ENCODE results near the gene PDPK1. TPM values are rescaled to one million over a fixed set of nuclear protein-coding genes. Genes with fewer than 3 reads are reported as not detected.

PDPK1 gene
- total RNA-seq, 1 experiment from 2014 or later = 31.6 TPM

DNA sequence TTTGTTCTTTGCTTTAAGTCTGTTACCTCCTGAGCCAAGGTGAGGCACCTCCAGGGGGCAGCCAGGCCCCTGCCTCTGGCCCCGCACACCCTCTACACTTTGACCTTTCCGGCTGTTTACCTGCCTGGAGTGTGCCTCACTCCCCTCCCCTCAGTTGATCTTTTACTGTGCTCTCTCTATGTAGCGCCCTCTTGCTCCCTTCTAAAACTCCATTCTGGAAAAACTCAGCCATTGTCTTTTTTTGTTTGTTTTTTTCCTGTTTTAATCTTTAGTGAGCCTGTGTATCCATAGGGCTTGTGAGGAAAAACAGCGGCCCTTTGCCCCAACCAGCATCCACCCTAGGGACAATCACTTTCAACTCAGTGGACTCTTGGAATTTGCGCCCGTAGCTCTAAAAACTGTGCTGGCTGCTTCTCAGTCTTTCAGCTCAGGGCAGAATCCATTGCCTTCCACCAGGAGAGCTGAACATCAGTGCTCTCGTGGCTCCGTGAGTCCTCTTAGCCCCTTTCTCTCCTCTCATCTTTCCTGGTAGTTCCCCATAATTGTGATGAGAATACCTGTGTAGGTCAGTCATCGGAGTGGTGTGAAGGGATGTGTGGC is 13.4 kb upstream of the PDPK1 start:
- Histone ChIP-seq H3K4me1 (ENCODE audit: insufficient read depth, low read length, poor library complexity, severe bottlenecking) (peaks cover 8% of the 10 kb centered on the region), H3K27me3 (replicated peaks; ENCODE audit: insufficient read depth, low read depth, low read length, poor library complexity) (no peaks in the 10 kb centered on the region), H3K27ac (ENCODE audit: low read depth, low read length, poor library complexity, severe bottlenecking) (no peak overlapping the region), H3K4me3 (ENCODE audit: low read depth, low read length, poor library complexity, severe bottlenecking) (no peak overlapping the region), H3K9me3 (ENCODE audit: low read depth, low read length, poor library complexity, severe bottlenecking) (no peaks in the 10 kb centered on the region), H3K36me3 (ENCODE audit: insufficient read depth, low read length, poor library complexity, severe bottlenecking) (peaks cover 21% of the 10 kb centered on the region)
- no TSS peak for BruUV-seq (replicated peaks)
- ChIA-PET POLR2A (ENCODE audit: low non-redundant PET) (no interaction called here), CTCF (interaction anchor here (0.5 kb wide), 1 partner anchor 502 kb away, joined by 3 read pairs; no protein-coding TSS in a partner anchor)
- DNase-seq (ENCODE audit: low spot score) = no peak
- intact Hi-C loops (cut with micrococcal nuclease; ENCODE audit: unreplicated experiment) = no loop called here
- TF ChIP-seq EZH2 (IDR thresholded peaks at IDR 0.05; ENCODE audit: borderline replicate concordance, low read depth, low read length, poor library complexity, severe bottlenecking) = no peak
- TF ChIP-seq, protein P1, sequence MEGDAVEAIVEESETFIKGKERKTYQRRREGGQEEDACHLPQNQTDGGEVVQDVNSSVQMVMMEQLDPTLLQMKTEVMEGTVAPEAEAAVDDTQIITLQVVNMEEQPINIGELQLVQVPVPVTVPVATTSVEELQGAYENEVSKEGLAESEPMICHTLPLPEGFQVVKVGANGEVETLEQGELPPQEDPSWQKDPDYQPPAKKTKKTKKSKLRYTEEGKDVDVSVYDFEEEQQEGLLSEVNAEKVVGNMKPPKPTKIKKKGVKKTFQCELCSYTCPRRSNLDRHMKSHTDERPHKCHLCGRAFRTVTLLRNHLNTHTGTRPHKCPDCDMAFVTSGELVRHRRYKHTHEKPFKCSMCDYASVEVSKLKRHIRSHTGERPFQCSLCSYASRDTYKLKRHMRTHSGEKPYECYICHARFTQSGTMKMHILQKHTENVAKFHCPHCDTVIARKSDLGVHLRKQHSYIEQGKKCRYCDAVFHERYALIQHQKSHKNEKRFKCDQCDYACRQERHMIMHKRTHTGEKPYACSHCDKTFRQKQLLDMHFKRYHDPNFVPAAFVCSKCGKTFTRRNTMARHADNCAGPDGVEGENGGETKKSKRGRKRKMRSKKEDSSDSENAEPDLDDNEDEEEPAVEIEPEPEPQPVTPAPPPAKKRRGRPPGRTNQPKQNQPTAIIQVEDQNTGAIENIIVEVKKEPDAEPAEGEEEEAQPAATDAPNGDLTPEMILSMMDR (conservative IDR thresholded peaks at IDR 0.05; ENCODE audit: low read depth, low read length) = no peak

DNA sequence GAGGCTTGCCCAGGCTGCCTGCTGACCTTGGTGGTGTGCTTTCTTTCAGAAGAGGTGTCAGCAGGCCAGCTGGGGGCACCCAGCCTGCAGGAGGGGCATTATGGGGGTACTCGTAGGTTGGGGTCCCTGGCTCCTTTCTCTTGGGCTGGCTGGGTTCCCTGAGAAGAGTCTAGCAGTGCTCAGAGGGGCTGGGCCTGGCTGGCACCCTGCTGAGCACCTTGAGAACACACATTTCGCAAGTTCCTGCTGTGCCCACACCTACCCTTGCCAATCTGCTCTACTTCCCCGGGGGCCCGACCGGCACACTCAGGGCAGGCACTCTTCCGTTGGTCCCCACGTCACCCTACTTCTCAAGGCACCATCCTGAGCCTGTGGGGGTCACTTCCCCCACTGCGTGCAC is 11.7 kb upstream of the PDPK1 start:
- POLR2A ChIA-PET (ENCODE audit: low non-redundant PET) = no interaction called here
- CTCF ChIA-PET = no interaction called here
- Histone ChIP-seq H3K27ac (ENCODE audit: low read depth, low read length, poor library complexity, severe bottlenecking) (no peak overlapping the region), H3K36me3 (ENCODE audit: insufficient read depth, low read length, poor library complexity, severe bottlenecking) (peaks cover 19% of the 10 kb centered on the region), H3K9me3 (ENCODE audit: low read depth, low read length, poor library complexity, severe bottlenecking) (no peaks in the 10 kb centered on the region), H3K27me3 (replicated peaks; ENCODE audit: insufficient read depth, low read depth, low read length, poor library complexity) (no peaks in the 10 kb centered on the region), H3K4me3 (ENCODE audit: low read depth, low read length, poor library complexity, severe bottlenecking) (no peak overlapping the region), H3K4me1 (ENCODE audit: insufficient read depth, low read length, poor library complexity, severe bottlenecking) (peaks cover 5% of the 10 kb centered on the region)
- no TSS peak for BruUV-seq (replicated peaks)
- intact Hi-C loops (cut with micrococcal nuclease; ENCODE audit: unreplicated experiment) = no loop called here
- TF ChIP-seq EZH2 (IDR thresholded peaks at IDR 0.05; ENCODE audit: borderline replicate concordance, low read depth, low read length, poor library complexity, severe bottlenecking) = no peak
- TF ChIP-seq, protein P1 (conservative IDR thresholded peaks at IDR 0.05; ENCODE audit: low read depth, low read length) = no peak
- DNase-seq (ENCODE audit: low spot score) = no peak

DNA sequence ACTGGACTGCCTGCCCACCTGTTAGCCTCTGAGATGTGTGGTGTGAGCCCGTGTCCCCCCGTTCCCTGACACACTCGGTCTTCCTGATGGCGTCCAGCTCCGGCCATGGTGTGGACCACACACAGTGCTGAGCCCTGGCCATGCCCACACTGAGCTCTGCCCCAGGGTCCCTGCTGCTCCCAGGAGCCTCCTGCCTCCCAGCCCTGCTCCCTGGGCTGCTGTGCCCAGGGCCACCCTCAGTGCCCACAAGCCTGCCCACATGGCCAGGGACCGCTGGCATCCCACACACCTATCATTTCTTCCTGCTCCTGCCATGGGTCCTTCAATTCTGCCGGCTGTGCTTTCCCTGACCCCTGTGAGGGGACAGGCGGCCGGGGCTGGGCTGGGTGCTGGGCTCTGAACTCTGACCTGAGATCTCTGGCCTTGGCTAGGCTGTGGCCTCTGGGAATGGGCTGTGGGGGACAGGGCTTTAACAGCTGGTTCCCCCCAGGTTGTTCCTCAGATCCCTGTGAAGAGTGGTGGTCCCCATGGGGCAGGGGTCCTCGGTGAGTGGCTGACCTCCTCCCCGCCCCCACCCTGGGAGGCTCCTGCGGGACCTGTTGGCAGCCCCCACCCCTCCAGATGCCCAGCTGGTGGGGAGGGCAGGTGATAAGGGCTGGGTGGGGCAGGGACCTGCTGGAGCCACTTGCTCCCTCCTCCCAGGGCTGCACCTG is 10.6 kb upstream of the PDPK1 start:
- ChIA-PET CTCF (no interaction called here), POLR2A (ENCODE audit: low non-redundant PET) (no interaction called here)
- Histone ChIP-seq H3K27me3 (replicated peaks; ENCODE audit: insufficient read depth, low read depth, low read length, poor library complexity) (no peaks in the 10 kb centered on the region), H3K27ac (ENCODE audit: low read depth, low read length, poor library complexity, severe bottlenecking) (no peak overlapping the region), H3K4me1 (ENCODE audit: insufficient read depth, low read length, poor library complexity, severe bottlenecking) (peaks cover 5% of the 10 kb centered on the region), H3K9me3 (ENCODE audit: low read depth, low read length, poor library complexity, severe bottlenecking) (no peaks in the 10 kb centered on the region), H3K36me3 (ENCODE audit: insufficient read depth, low read length, poor library complexity, severe bottlenecking) (peaks cover 19% of the 10 kb centered on the region), H3K4me3 (ENCODE audit: low read depth, low read length, poor library complexity, severe bottlenecking) (no peak overlapping the region)
- DNase-seq (ENCODE audit: low spot score) = no peak
- intact Hi-C loops (cut with micrococcal nuclease; ENCODE audit: unreplicated experiment) = no loop called here
- TF ChIP-seq, protein P1 (conservative IDR thresholded peaks at IDR 0.05; ENCODE audit: low read depth, low read length) = no peak
- no peak for TF ChIP-seq EZH2 (IDR thresholded peaks at IDR 0.05; ENCODE audit: borderline replicate concordance, low read depth, low read length, poor library complexity, severe bottlenecking)
- BruUV-seq (replicated peaks) = no TSS peak
